Nephron (organoid): ENCODE data around the gene CDK12.

Source experiments
- H3K27ac Mint-ChIP-seq, 3 experiments: 2 replicates each; pipeline ENCODE4 v1.8.0; 2020; ENCODE audit warnings: mixed read lengths in 3 of 3, mild to moderate bottlenecking in 2 of 3, moderate library complexity in 1 of 3
- H3K27me3 Mint-ChIP-seq: 2 replicates; pipeline ENCODE4 v1.8.0; 2021; ENCODE audit warnings: low read depth, mild to moderate bottlenecking, moderate library complexity, mixed read lengths
- H3K36me3 Mint-ChIP-seq: 2 replicates; pipeline ENCODE4 v1.8.0; 2020; ENCODE audit warnings: low read depth, mixed read lengths
- H3K4me1 Mint-ChIP-seq: 2 replicates; pipeline ENCODE4 v1.8.0; 2020; ENCODE audit warnings: mixed read lengths
- H3K4me3 Mint-ChIP-seq, 3 experiments: 2 replicates each; pipeline ENCODE4 v1.8.0; 2020; ENCODE audit warnings: mild to moderate bottlenecking in 3 of 3, mixed read lengths in 3 of 3, moderate library complexity in 2 of 3
- H3K9me3 Mint-ChIP-seq: 2 replicates; pipeline ENCODE4 v1.8.0; 2020; ENCODE audit warnings: mixed read lengths
- TF ChIP-seq, protein P1 (sequence below), 3 experiments: fragments of 200-600 bp; sonication (generic); IDR thresholded peaks; one replicate each; pipeline ENCODE4 v1.5.0; 2021; ENCODE audit warnings: antibody characterized with exemption in 3 of 3; ENCODE audit not compliant: unreplicated experiment in 3 of 3

The CDK12 gene

DNA sequence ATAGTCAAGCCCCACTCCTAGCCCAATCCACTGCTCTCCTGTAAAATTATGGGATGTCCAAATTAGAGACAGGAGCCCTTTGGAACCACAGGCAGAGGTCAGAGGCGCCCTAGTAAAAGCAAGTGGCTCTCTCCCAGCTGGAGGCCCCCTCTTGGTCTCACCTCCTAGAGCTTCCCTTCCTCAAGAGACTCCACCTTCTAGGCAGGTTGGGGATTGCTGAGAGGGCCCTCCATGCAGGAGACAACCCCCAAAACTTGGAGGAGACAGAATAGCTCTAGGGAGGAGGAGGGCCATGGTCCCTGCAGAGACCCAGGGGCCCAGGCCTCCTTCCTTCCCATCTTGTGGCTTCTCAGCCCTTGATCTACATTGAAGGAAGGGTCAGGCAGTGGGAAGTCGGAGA is 117.0 kb downstream of the CDK12 start:
- TF ChIP-seq, protein P1, sequence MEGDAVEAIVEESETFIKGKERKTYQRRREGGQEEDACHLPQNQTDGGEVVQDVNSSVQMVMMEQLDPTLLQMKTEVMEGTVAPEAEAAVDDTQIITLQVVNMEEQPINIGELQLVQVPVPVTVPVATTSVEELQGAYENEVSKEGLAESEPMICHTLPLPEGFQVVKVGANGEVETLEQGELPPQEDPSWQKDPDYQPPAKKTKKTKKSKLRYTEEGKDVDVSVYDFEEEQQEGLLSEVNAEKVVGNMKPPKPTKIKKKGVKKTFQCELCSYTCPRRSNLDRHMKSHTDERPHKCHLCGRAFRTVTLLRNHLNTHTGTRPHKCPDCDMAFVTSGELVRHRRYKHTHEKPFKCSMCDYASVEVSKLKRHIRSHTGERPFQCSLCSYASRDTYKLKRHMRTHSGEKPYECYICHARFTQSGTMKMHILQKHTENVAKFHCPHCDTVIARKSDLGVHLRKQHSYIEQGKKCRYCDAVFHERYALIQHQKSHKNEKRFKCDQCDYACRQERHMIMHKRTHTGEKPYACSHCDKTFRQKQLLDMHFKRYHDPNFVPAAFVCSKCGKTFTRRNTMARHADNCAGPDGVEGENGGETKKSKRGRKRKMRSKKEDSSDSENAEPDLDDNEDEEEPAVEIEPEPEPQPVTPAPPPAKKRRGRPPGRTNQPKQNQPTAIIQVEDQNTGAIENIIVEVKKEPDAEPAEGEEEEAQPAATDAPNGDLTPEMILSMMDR (IDR thresholded peaks at IDR 0.05; ENCODE audit: unreplicated experiment in 3 of 3): no peak
- no peak overlapping the region for H3K27ac Mint-ChIP-seq
- H3K4me1 Mint-ChIP-seq: peaks cover 9% of the 10 kb centered on the region
- peaks cover 3% of the 10 kb centered on the region for H3K36me3 Mint-ChIP-seq
- peaks cover 39% of the 10 kb centered on the region for H3K27me3 Mint-ChIP-seq
- H3K4me3 Mint-ChIP-seq: no peak overlapping the region
- H3K9me3 Mint-ChIP-seq: no peaks in the 10 kb centered on the region

DNA sequence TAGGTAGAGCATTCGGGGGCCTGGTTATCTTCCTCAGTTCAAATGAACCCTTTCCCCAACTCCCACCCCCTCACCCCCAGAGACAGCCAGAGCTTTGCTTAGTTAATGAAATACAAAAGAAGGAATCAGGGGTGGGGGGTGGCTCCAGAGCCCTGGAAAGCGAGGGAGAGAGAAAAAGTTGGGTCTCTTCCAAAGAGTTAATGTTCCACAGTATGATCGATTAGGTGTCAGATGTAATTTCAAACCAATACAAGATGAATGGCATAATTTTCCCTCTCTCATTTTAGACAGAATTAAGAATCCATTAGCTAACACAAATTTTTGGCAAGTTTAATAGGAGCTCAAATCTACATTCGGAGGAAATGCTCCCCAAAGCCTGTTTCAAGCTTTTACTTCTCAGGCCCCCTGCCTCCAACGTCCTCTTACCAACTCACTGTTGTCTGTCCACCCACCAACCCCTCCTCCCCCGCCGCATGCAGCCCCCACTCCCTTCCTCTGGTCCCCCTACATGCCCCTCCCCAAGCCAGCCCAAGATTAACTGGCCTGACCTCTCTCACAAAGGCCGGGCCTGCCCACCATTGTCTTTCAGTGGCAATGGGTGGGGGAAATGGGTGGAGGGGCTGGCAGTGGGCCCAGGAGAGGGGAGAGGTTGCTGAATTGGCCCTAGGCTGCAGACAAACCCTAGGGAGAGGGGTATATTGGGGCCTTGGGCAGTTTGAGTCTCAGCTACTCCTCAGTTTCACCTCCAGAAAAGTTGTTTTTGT is 118.2 kb downstream of the CDK12 start:
- H3K27ac Mint-ChIP-seq: peak overlapping the region in 1 of 3 experiments; percentile 74
- H3K4me1 Mint-ChIP-seq: peaks cover 9% of the 10 kb centered on the region
- H3K27me3 Mint-ChIP-seq: peaks cover 42% of the 10 kb centered on the region
- TF ChIP-seq, protein P1 (IDR thresholded peaks at IDR 0.05; ENCODE audit: unreplicated experiment in 3 of 3): no peak
- H3K9me3 Mint-ChIP-seq: no peaks in the 10 kb centered on the region
- peak overlapping the region in 2 of 3 experiments; percentile 2 to 32 for H3K4me3 Mint-ChIP-seq
- H3K36me3 Mint-ChIP-seq: peaks cover 3% of the 10 kb centered on the region

DNA sequence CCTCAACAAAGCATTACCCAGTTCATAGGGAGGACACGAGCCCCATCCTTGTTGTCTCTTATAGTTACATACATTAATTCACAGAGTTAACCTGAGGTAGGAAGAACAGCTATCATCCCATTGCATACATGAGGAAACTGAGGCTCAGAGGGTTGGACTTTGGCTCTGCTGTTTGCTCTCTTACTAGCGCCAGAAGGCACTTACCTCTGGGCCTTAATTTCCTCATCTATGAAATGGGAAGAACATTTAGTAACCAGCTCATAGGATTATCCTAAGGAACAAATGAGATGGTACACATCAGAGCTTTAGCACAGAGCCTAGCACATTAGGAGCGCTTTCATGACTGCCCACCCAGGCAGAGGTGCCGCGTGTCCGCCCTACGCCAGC is 118.8 kb downstream of the CDK12 start:
- Mint-ChIP-seq H3K27ac (no peak overlapping the region), H3K4me1 (peaks cover 9% of the 10 kb centered on the region), H3K36me3 (peaks cover 3% of the 10 kb centered on the region), H3K9me3 (no peaks in the 10 kb centered on the region), H3K27me3 (peaks cover 42% of the 10 kb centered on the region), H3K4me3 (no peak overlapping the region)
- TF ChIP-seq, protein P1 (IDR thresholded peaks at IDR 0.05; ENCODE audit: unreplicated experiment in 3 of 3): no peak

DNA sequence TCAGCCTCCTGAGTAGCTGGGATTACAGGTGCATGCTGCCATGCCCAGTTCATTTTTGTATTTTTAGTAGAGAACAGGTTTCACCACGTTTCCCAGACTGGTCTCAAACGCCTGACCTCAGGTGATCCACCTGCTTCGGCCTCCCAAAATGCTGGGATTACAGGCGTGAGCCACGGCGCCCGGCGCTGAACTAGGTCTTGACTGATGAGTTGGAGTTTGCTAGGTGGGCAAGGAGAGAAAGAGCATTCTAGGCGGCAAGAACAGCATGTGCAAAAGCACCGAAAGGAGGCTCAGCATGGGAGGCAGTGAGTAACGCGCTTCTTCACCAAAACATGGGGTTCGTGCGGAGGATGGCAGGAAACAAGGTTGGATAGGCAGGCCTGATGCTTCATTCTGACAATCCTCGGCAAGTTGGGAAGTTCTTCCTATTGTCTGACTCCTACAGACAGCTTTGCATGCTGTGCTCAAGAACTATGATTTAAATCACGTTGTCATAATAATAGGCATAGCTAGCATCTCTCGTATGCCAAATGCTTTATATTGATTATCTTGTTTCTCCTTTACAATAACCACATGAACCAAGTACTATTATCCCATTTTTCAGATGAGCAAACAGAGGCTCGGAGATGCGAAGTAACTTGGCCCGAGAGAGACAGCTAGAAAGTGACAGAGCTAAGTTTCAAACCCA is 119.9 kb downstream of the CDK12 start:
- H3K27ac Mint-ChIP-seq: no peak overlapping the region
- peaks cover 3% of the 10 kb centered on the region for H3K36me3 Mint-ChIP-seq
- peaks cover 9% of the 10 kb centered on the region for H3K4me1 Mint-ChIP-seq
- H3K9me3 Mint-ChIP-seq: no peaks in the 10 kb centered on the region
- H3K27me3 Mint-ChIP-seq: peaks cover 39% of the 10 kb centered on the region
- TF ChIP-seq, protein P1 (IDR thresholded peaks at IDR 0.05; ENCODE audit: unreplicated experiment in 3 of 3): no peak
- H3K4me3 Mint-ChIP-seq: no peak overlapping the region

DNA sequence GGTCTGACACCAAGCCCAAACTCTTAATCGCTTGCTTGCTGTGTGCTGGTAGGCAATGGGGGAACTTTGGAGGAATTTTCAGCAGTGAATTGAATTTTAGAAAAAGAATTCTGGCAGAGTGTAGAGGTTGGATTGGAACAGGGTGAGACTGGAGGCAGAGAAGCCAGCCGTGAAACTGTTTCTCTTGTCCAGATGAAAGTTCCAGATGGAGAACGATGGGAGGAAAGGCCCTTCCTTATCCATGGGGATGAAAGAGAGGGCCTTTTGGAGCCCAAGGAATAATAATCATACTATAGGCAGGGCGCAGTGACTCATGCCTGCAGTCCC is 120.4 kb downstream of the CDK12 start:
- H3K9me3 Mint-ChIP-seq: no peaks in the 10 kb centered on the region

More for the DNA sequence above, 120.4 kb downstream of the CDK12 start:
- peaks cover 3% of the 10 kb centered on the region for H3K36me3 Mint-ChIP-seq
- TF ChIP-seq, protein P1 (IDR thresholded peaks at IDR 0.05; ENCODE audit: unreplicated experiment in 3 of 3): no peak
- peaks cover 36% of the 10 kb centered on the region for H3K27me3 Mint-ChIP-seq
- H3K27ac Mint-ChIP-seq: no peak overlapping the region
- peaks cover 9% of the 10 kb centered on the region for H3K4me1 Mint-ChIP-seq
- no peak overlapping the region for H3K4me3 Mint-ChIP-seq
